GM12891 (cell line): ENCODE results near the gene SLC45A2.

Source experiments
- POLR2AphosphoS5 ChIP-seq: IDR thresholded peaks from 2 replicates; pipeline ENCODE4 v1.6.1; 2011; ENCODE audit warnings: low read depth, low read length, control low read depth
- SPI1 ChIP-seq: IDR thresholded peaks from 2 replicates; pipeline ENCODE4 v1.6.1; 2011; ENCODE audit warnings: low read depth, low read length, control low read depth

- no peak for TF ChIP-seq SPI1
- TF ChIP-seq POLR2AphosphoS5, result no peak
Measured at GRCh38 chr5:33905381-33905780, 79.1 kb downstream of the SLC45A2 start.
